ENCODE results near the gene SERPINB5. TPM values are rescaled to one million over a fixed set of nuclear protein-coding genes. Genes with fewer than 3 reads are reported as not detected.

SERPINB5 gene
- total RNA-seq, 1 experiment from 2014 or later = 40.1 TPM

Other genes starting within 250 kb of the SERPINB5 start
- 5.1 and 9.1 TPM in 2 replicates for gene BCL2, start 157.2 kb upstream of the SERPINB5 start, total RNA-seq (2014; rRNA removed; shearing (Covaris generic); ENCODE audit: low replicate concordance)
- gene KDSR, start 109.8 kb upstream of the SERPINB5 start, total RNA-seq (2014; rRNA removed; shearing (Covaris generic); ENCODE audit: low replicate concordance) = 13.0 and 35.6 TPM in 2 replicates
- gene VPS4B, start 54.5 kb upstream of the SERPINB5 start, total RNA-seq (2014; rRNA removed; shearing (Covaris generic); ENCODE audit: low replicate concordance) = 16.4 and 18.8 TPM in 2 replicates
- gene SERPINB12, start 65.4 kb downstream of the SERPINB5 start, total RNA-seq (2014; rRNA removed; shearing (Covaris generic); ENCODE audit: low replicate concordance) = not detected in 2 replicates
- not detected in 2 replicates for gene SERPINB13, start 110.4 kb downstream of the SERPINB5 start, total RNA-seq (2014; rRNA removed; shearing (Covaris generic); ENCODE audit: low replicate concordance)
- gene SERPINB4, start 167.3 kb downstream of the SERPINB5 start, total RNA-seq (2014; rRNA removed; shearing (Covaris generic); ENCODE audit: low replicate concordance) = not detected in 2 replicates
- not detected in 2 replicates for gene SERPINB3, start 184.9 kb downstream of the SERPINB5 start, total RNA-seq (2014; rRNA removed; shearing (Covaris generic); ENCODE audit: low replicate concordance)
- not detected in 2 replicates for gene SERPINB11, start 226.0 kb downstream of the SERPINB5 start, total RNA-seq (2014; rRNA removed; shearing (Covaris generic); ENCODE audit: low replicate concordance)